ENCODE results near the gene ANKRD13A. TPM values are rescaled to one million over a fixed set of nuclear protein-coding genes. Genes with fewer than 3 reads are reported as not detected.

The ANKRD13A gene
- total and polyA plus RNA-seq, 11 donors: 8.4 to 80.6 (median 24.4) TPM

GRCh38 chr12:109958374-109958773 is 40.9 kb upstream of the ANKRD13A start:
- no peak overlapping the region for H3K27ac ChIP-seq
- no peak for DNase-seq
- no peak for TF ChIP-seq POLR2A (IDR thresholded peaks at IDR 0.05)
- TF ChIP-seq CTCF (IDR thresholded peaks at IDR 0.05): no peak
- H3K9me3 ChIP-seq: no peaks in the 10 kb centered on the region
- ATAC-seq: no peak
- H3K4me1 ChIP-seq: peaks cover 0 to 16% (median 0%) of the 10 kb centered on the region in 12 donors
- H3K4me3 ChIP-seq: no peak overlapping the region
- H3K36me3 ChIP-seq: peaks cover 0 to 100% (median 92%) of the 10 kb centered on the region in 9 donors
- H3K27me3 ChIP-seq: no peaks in the 10 kb centered on the region
- 98 to 99% (median 99%) methylated on average over 7 of the region's 7 CpGs for WGBS, 4 donors
- intact Hi-C loops (cut with DNase I): no loop called here

- Histone ChIP-seq H3K36me3 (peaks cover 0 to 98% (median 92%) of the 10 kb centered on the region in 9 donors), H3K27me3 (no peaks in the 10 kb centered on the region), H3K4me1 (peaks cover 0 to 23% (median 7%) of the 10 kb centered on the region in 12 donors), H3K27ac (peak overlapping the region in 1 of 12 donors; percentile 24), H3K9me3 (no peaks in the 10 kb centered on the region), H3K4me3 (no peak overlapping the region)
- no peak for ATAC-seq
- intact Hi-C loops (cut with DNase I): loop anchor here in 1 of 10 donors (5.0 kb wide), 1 partner anchor 38 kb away; the partner anchor contains the start of genes ANKRD13A and GIT2
- TF ChIP-seq POLR2A (IDR thresholded peaks at IDR 0.05) (no peak), CTCF (IDR thresholded peaks at IDR 0.05) (no peak)
- DNase-seq: no peak
- 95 to 97% (median 96%) methylated on average over 8 of the region's 8 CpGs for WGBS, 4 donors
Observed at GRCh38 chr12:109959411-109960093, 39.7 kb upstream of the ANKRD13A start.

- peak in 4 of 5 donors; percentile 16 to 65 (median 56) for DNase-seq
- 39 to 62% (median 51%) methylated on average over 14 of the region's 14 CpGs for WGBS, 4 donors
- ATAC-seq: peak; percentile 66 to 91 (median 82)
- Histone ChIP-seq H3K9me3 (no peaks in the 10 kb centered on the region), H3K4me1 (peaks cover 0 to 28% (median 7%) of the 10 kb centered on the region in 12 donors), H3K27ac (peak overlapping the region in 9 of 12 donors; percentile 1 to 71 (median 56)), H3K36me3 (peaks cover 0 to 98% (median 91%) of the 10 kb centered on the region in 9 donors), H3K27me3 (no peaks in the 10 kb centered on the region), H3K4me3 (peak overlapping the region in 1 of 12 donors; percentile 1)
- intact Hi-C loops (cut with DNase I): loop anchor here in 1 of 10 donors (5.0 kb wide), 1 partner anchor 36 kb away; the partner anchor contains the start of genes ANKRD13A and GIT2
- TF ChIP-seq CTCF (IDR thresholded peaks at IDR 0.05) (no peak), POLR2A (IDR thresholded peaks at IDR 0.05) (no peak)
Observed at GRCh38 chr12:109961201-109961600, 38.0 kb upstream of the ANKRD13A start.

GRCh38 chr12:109961612-109962011 is 37.6 kb upstream of the ANKRD13A start:
- intact Hi-C loops (cut with DNase I): loop anchor here in 1 of 10 donors (5.0 kb wide), 1 partner anchor 36 kb away; the partner anchor contains the start of genes ANKRD13A and GIT2
- TF ChIP-seq POLR2A (IDR thresholded peaks at IDR 0.05) (no peak), CTCF (IDR thresholded peaks at IDR 0.05) (no peak)
- H3K9me3 ChIP-seq: no peaks in the 10 kb centered on the region
- H3K4me3 ChIP-seq: peak overlapping the region in 1 of 12 donors; percentile 1
- peak overlapping the region in 9 of 12 donors; percentile 1 to 71 (median 56) for H3K27ac ChIP-seq
- WGBS, 4 donors: 51 to 61% (median 54%) methylated on average over 6 of the region's 6 CpGs
- H3K4me1 ChIP-seq: peaks cover 0 to 28% (median 7%) of the 10 kb centered on the region in 12 donors
- DNase-seq (no peak), ATAC-seq (peak; percentile 19 to 72 (median 52))
- H3K27me3 ChIP-seq: no peaks in the 10 kb centered on the region
- H3K36me3 ChIP-seq: peaks cover 0 to 98% (median 91%) of the 10 kb centered on the region in 9 donors
